Motor neuron (in vitro differentiated cells): ENCODE measurements around the gene FMN1. TPM values are rescaled to one million over a fixed set of nuclear protein-coding genes. Genes with fewer than 3 reads are reported as not detected.

Source experiments
- ATAC-seq, 8 experiments: fragments of 200-7000 bp; cut with Tn5 transposase; replicated peaks in 6 of 8; 2 replicates each; pipeline ENCODE4 v1.8.0; 2021; ENCODE audit warnings: mild to moderate bottlenecking in 8 of 8, moderate library complexity in 8 of 8
- H3K27ac ChIP-seq, 2 donors: fragments of 250-450 bp; sonication (Bioruptor Pico); 2 replicates each; pipeline ENCODE4 v1.9.0; 2021; ENCODE audit warnings: antibody characterized with exemption in 2 of 2, mild to moderate bottlenecking in 2 of 2, moderate library complexity in 1 of 2
- H3K4me1 ChIP-seq, 2 donors: fragments of 250-450 bp; sonication (Bioruptor Pico); replicated peaks in 1 of 2; 2 replicates each; pipeline ENCODE4 v1.6.1; 2021; ENCODE audit warnings: antibody characterized with exemption in 2 of 2, mild to moderate bottlenecking in 2 of 2, moderate library complexity in 1 of 2
- H3K4me3 ChIP-seq, 5 donors: fragments of 250-450 bp; sonication (Bioruptor Pico); 2 replicates each; pipeline ENCODE4 v1.9.0; 2021; ENCODE audit warnings: antibody characterized with exemption in 5 of 5, mild to moderate bottlenecking in 5 of 5, moderate library complexity in 4 of 5
- WGBS, 10 experiments: fragments of 450-650 bp; shearing (Covaris generic); methylation state at CpG; one replicate each; pipeline ENCODE4 v1.0.0; 2022; 5-methylcytosine and 5-hydroxymethylcytosine counted together
- in situ Hi-C, 9 experiments: fragments of 400-800 bp; cut with MboI; loops; one replicate each; pipeline ENCODE4 v1.15.0; 2021; ENCODE audit warnings: low sequenced_read_pairs in 9 of 9, low pct_unique_long_range_greater_than_20kb in 2 of 9; ENCODE audit not compliant: unreplicated experiment in 9 of 9
- total RNA-seq, 8 experiments: library from RNA; unstranded; fragments of 300-600 nt; gene quantifications; 2 replicates each; pipeline versions ENCODE4 v1.2.3 to v1.2.4, GENCODE V29; 2022

FMN1 gene, protein sequence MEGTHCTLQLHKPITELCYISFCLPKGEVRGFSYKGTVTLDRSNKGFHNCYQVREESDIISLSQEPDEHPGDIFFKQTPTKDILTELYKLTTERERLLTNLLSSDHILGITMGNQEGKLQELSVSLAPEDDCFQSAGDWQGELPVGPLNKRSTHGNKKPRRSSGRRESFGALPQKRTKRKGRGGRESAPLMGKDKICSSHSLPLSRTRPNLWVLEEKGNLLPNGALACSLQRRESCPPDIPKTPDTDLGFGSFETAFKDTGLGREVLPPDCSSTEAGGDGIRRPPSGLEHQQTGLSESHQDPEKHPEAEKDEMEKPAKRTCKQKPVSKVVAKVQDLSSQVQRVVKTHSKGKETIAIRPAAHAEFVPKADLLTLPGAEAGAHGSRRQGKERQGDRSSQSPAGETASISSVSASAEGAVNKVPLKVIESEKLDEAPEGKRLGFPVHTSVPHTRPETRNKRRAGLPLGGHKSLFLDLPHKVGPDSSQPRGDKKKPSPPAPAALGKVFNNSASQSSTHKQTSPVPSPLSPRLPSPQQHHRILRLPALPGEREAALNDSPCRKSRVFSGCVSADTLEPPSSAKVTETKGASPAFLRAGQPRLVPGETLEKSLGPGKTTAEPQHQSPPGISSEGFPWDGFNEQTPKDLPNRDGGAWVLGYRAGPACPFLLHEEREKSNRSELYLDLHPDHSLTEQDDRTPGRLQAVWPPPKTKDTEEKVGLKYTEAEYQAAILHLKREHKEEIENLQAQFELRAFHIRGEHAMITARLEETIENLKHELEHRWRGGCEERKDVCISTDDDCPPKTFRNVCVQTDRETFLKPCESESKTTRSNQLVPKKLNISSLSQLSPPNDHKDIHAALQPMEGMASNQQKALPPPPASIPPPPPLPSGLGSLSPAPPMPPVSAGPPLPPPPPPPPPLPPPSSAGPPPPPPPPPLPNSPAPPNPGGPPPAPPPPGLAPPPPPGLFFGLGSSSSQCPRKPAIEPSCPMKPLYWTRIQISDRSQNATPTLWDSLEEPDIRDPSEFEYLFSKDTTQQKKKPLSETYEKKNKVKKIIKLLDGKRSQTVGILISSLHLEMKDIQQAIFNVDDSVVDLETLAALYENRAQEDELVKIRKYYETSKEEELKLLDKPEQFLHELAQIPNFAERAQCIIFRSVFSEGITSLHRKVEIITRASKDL (N-terminal part only)
- total RNA-seq, result 1 to 10 TPM in 5 of 8 experiments, under 1 TPM in 3; 0.27 to 4.2 (median 2.0) TPM

DNA sequence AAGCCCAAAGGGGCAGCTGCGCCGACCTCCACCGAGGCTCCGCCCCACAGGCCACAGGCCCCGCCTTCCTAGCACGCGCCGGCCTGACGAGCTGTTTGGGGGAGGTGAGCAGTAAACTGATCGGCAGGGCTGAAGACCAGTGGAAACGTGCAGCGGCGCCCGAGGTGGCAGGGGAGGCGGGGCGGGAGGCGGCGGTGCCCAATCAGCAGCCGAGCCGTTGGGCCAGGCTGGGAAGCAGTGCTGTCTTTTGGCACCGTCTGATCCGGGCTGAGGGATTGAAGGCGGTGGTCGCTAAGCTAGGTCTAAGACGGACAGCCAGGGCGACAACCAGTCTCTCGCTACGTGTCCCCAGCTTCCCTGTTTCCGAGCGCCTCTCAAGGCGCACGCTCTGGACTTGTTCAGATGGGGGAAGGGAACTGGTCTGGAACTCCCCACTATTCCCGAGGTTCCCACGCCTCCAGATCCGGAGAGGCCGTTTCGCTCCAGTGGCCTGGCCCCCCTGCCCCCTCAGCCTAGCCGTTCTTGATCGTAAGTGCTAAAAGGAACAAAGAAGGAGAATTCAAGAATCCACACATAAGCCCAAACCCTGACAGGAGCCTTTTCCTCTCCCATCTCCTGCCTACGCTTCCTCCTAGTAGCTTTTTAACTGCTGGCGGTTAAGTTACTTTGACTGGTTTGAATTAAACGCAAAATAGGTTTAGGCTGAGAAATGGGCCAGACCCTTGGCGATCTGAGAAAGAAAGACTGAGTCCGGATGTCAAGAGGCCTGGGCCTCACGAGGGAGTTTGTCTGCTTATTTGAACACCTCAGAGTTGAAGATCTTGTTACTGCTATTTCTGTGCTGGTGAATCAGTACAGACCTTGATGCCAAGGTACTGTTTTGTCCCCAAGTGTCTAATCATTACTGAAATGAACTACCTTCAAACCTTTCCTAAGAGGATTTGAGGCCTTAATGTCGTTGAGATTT, at the start of gene FMN1:
FMN1 (minus strand) TSS at position 11 of the 967 bp plus-strand sequence. CDS start 39,800 bp downstream, outside the sequence.
- Histone ChIP-seq H3K4me3 (peak within 1 kb of the TSS; percentile 36 to 46 (median 45)), H3K4me1 (peaks cover 0 to 5% of the 10 kb centered on the region in 2 donors), H3K27ac (no peak within 1 kb of the TSS)
- ATAC-seq, result peak; percentile 98 to 99 (median 99)
- 19 to 100% (median 32%) methylated on average over 1 to 14 of the region's 46 CpGs; no CpG with 5 or more reads in 1 of the 10 experiments for whole genome bisulfite sequencing, 10 experiments
- in situ Hi-C loops, result no loop called here

DNA sequence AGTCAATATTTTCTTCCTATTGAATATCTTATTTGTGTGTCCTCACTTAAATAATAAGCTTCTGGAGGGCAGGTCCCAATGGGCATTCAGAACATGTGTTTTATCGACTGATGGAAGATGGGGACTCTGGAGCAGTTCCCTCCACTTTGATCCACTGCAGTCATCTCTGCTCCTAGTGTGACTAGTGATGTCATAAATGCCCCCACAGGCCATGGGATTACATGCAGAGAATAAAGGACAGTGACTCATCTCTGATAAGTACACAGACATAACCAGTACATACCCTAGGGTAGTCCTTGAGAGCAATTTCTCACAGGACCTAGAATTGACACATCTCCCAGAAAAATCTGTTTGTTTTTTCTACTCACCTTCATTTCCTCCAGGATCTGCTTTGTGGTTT, 49.4 kb upstream of the FMN1 start:
- Histone ChIP-seq H3K4me1 (no peaks in the 10 kb centered on the region), H3K4me3 (no peak overlapping the region), H3K27ac (no peak overlapping the region)
- WGBS, 10 experiments, result 43 to 100% (median 50%) methylated on average over 1 of the region's 1 CpG; no CpG with 5 or more reads in 7 of the 10 experiments
- in situ Hi-C loops, result loop anchor here in 1 of 9 experiments (25.0 kb wide), 1 partner anchor 468 kb away; no protein-coding TSS in a partner anchor
- peak; percentile 31 to 99 (median 84) for ATAC-seq

DNA sequence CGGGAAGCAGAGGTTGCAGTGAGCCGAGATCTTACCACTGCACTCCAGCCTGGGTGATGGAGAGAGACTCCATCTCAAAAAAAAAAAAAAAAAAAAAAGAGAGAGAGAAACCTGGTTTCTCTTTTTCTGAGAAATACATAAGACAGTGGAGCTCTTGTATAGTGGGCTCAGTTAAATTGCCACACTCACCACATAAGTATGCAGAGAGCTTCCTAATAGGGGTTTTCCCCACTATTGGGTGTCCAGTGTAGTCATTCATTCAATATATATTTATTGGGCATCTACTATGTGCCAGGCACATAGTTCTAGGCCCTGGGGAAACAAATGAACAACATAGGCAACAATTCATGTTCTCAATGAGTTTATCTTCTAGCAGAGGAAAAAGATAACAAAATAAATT, 48.9 kb upstream of the FMN1 start:
- in situ Hi-C loops, result loop anchor here in 1 of 9 experiments (25.0 kb wide), 1 partner anchor 469 kb away; no protein-coding TSS in a partner anchor
- Histone ChIP-seq H3K27ac (no peak overlapping the region), H3K4me3 (no peak overlapping the region), H3K4me1 (no peaks in the 10 kb centered on the region)
- no peak for ATAC-seq
- WGBS, 10 experiments, result 100% methylated on average over 2 of the region's 2 CpGs; no CpG with 5 or more reads in 9 of the 10 experiments

DNA sequence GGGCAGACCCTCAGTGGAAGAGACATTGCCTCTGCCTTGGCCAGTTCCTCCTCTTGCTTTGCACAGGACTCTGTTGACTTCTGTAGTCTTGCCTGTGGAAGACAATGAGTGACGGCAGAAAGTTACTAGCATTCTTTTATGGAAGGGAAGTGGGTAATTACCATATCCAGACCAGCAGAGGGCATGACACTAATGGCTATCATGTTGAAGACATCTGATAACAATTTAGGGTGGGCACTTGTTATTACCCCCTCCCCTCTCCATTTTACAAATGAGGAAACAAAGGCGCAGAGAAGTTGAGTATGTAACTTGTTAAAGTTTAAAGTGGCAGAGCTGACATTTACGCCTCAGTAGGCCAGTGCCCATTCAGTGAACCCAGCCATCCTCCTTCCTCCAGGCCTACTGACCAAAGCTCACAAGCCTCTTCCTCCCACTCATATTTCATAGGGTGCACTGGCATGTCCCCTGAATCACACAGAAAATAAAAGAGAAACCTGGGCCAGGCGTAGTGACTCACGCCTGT, 48.2 kb upstream of the FMN1 start:
- peak in 5 of 8 experiments; percentile 16 to 60 (median 45) for ATAC-seq
- 0 to 100% (median 94%) methylated on average over 1 to 3 of the region's 5 CpGs; no CpG with 5 or more reads in 3 of the 10 experiments for WGBS, 10 experiments
- H3K27ac ChIP-seq, result no peak overlapping the region

DNA sequence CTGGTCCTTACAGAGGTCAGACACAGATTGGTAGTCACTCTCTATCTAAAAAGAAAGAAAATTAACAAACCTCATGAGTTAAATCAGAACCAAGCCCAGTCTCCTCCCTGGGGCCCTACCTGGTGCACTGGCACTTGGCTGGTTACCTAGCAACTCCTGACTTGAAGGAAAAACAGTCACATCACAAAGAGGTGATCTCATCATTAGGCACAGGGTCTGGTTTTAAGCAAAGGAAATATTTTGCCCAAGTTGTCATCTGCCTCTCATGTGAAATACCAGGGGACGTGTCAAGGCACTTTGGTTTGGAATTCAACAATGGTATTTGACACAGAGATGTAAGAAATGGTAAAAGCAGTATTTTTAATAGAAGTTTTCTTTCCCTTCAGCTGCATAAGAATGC, 47.7 kb upstream of the FMN1 start:
- peak; percentile 48 to 88 (median 72) for ATAC-seq
- in situ Hi-C loops, result loop anchor here in 1 of 9 experiments (25.0 kb wide), 1 partner anchor 470 kb away; no protein-coding TSS in a partner anchor
- Histone ChIP-seq H3K4me3 (no peak overlapping the region), H3K27ac (no peak overlapping the region), H3K4me1 (no peaks in the 10 kb centered on the region)
- 0 to 100% (median 67%) methylated on average over 1 of the region's 1 CpG; no CpG with 5 or more reads in 3 of the 10 experiments for WGBS, 10 experiments

More for the DNA sequence above, 48.2 kb upstream of the FMN1 start:
- Histone ChIP-seq H3K4me3 (no peak overlapping the region), H3K4me1 (no peaks in the 10 kb centered on the region)
- in situ Hi-C loops, result loop anchor here in 1 of 9 experiments (25.0 kb wide), 1 partner anchor 470 kb away; no protein-coding TSS in a partner anchor

DNA sequence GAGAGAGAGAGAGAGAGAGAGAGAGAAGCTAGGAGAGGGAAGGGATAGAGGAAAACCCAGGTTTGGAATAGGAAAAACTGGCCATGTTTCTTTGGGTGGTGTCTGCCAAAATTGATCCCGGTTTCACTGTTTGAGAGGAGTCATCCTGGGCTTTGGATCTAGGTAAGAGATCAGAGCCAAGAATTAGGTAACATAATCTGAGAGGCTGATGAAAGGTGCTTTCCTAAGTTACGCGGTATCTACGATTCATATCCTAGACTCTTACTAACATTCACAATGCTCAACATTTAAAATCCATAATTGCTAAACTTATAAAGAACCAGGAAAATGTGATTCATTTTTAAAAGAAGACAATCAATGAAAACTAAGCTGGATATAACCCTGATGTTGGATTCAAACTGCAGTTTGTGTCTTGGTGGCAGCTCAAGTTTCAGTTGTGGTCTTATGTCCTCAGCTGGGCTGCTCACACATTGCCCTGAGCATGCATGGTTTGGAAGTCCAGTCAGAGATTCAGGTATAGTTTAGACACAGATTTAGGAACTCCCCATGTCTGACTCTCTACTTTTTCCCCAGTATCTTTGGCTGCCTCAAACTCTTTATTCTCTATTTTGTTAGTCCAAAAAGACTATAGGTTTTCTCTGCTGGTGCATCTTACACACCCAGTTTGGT, 42.5 kb upstream of the FMN1 start:
- Histone ChIP-seq H3K4me1 (peaks cover 0 to 5% of the 10 kb centered on the region in 2 donors), H3K4me3 (no peak overlapping the region), H3K27ac (no peak overlapping the region)
- 54 to 100% (median 79%) methylated on average over 1 to 4 of the region's 4 CpGs; no CpG with 5 or more reads in 1 of the 10 experiments for WGBS, 10 experiments
- ATAC-seq, result no peak
- in situ Hi-C loops, result loop anchor here in 1 of 9 experiments (25.0 kb wide), 1 partner anchor 475 kb away; no protein-coding TSS in a partner anchor

DNA sequence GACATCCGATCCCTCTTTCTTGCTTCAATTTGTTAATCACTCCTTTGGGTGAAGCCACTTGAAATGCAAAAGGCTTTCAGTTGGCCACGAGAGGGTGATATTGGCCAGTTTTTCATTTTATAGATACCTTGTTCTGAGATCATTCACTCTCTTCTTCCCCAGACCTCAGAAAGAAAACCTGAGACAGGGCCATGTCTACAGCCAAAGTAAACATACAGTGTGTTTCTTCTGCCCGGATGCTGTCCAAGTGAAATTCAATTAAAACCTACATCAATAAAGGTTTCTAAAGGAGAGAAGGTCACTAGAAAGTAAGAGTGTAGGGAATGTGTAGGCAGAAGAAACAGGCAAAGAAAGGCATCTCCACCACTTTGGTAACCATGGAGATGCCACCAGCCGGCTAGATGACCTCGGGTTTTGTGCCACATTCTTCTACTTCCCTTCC, 39.5 kb upstream of the FMN1 start:
- H3K4me3 ChIP-seq, result no peak overlapping the region
- H3K27ac ChIP-seq, result no peak overlapping the region
- peaks cover 0 to 5% of the 10 kb centered on the region in 2 donors for H3K4me1 ChIP-seq
- ATAC-seq, result peak in 6 of 8 experiments; percentile 33 to 93 (median 79)
- 10 to 100% (median 28%) methylated on average over 1 to 4 of the region's 5 CpGs for WGBS, 10 experiments
- in situ Hi-C loops, result loop anchor here in 1 of 9 experiments (25.0 kb wide), 1 partner anchor 478 kb away; no protein-coding TSS in a partner anchor

DNA sequence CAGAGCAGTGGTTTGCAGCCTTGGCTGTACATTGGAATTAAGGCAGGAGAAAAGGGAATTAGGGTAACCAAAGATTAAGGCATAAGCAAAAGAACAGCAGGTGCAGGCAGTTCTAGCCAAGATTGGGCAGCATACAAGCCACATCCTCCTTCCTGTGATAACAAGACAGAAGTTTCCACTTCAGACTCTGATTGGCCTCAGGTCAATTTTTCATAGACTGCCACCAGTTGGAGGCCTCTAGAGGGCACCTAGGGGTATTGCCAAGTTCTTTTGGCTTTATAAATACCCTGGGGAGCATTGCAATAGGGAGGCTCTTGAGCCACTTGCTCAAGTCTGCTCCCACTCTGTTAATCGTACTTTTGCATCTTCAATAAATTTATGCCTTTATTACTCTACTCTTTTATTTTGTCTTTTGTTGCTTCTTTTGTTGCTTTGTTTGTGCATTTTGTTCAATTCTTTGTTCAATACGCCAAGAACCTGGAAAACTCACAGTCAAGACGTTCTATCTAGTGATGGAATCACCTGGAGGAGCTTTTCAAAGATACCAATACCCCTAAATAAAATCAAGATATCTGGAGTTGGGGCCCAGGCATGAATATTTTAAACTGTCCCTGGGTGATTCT, 32.2 kb upstream of the FMN1 start:
- in situ Hi-C loops, result loop anchor here in 1 of 9 experiments (25.0 kb wide), 1 partner anchor 486 kb away; no protein-coding TSS in a partner anchor

DNA sequence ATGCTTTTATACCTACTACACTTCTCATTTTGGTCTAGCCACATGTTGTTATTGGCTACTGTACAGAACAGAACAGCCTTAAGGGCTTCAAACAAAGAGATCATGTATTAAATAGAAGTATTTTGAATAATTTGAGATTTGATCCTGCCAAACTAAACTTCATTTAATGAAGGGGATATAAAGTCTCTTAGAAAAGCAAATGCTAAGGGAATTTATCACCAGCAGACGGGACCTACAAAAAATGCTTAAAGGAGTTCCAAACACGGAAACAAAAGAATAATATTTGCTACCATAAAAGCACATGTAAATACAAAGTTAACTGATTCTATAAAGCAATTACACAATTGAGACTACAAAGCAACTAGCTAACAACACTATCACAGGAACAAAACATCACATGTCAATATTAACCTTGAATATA, 23.6 kb upstream of the FMN1 start:
- Histone ChIP-seq H3K27ac (no peak overlapping the region), H3K4me3 (no peak overlapping the region), H3K4me1 (no peaks in the 10 kb centered on the region)
- in situ Hi-C loops, result loop anchor here in 1 of 9 experiments (25.0 kb wide), 1 partner anchor 131 kb away; no protein-coding TSS in a partner anchor
- 0 to 100% (median 77%) methylated on average over 2 of the region's 2 CpGs for WGBS, 10 experiments
- ATAC-seq, result peak in 1 of 8 experiments; percentile 79

More for the DNA sequence above, 32.2 kb upstream of the FMN1 start:
- Histone ChIP-seq H3K27ac (no peak overlapping the region), H3K4me1 (no peaks in the 10 kb centered on the region), H3K4me3 (no peak overlapping the region)
- 43 to 92% (median 70%) methylated on average over 2 to 3 of the region's 3 CpGs; no CpG with 5 or more reads in 1 of the 10 experiments for WGBS, 10 experiments
- ATAC-seq, result peak in 3 of 8 experiments; percentile 61 to 81 (median 66)
